HUES64 (cell line): Measurements from ENCODE around the gene LRBA.

Experiments
- H3K27ac ChIP-seq: 2 replicates; pipeline ENCODE4 v1.7.0; 2013; ENCODE audit warnings: low read depth, low read length, inconsistent platforms
- H3K27me3 ChIP-seq: 2 replicates; pipeline ENCODE4 v1.6.1; 2013; ENCODE audit warnings: mild to moderate bottlenecking, low read length; ENCODE audit not compliant: insufficient read depth
- H3K36me3 ChIP-seq: 2 replicates; pipeline ENCODE4 v1.6.1; 2013; ENCODE audit warnings: mild to moderate bottlenecking, low read length; ENCODE audit not compliant: insufficient read depth
- H3K4me1 ChIP-seq: 2 replicates; pipeline ENCODE4 v1.6.1; 2013; ENCODE audit warnings: mild to moderate bottlenecking, low read length, moderate library complexity; ENCODE audit not compliant: insufficient read depth
- H3K4me3 ChIP-seq: 2 replicates; pipeline ENCODE4 v1.5.1; 2013; ENCODE audit warnings: mild to moderate bottlenecking, low read length, moderate library complexity
- H3K9ac ChIP-seq: 2 replicates; pipeline ENCODE4 v1.6.1; 2013; ENCODE audit warnings: mild to moderate bottlenecking, low read depth, low read length
- H3K9me3 ChIP-seq: 2 replicates; pipeline ENCODE4 v1.6.1; 2013; ENCODE audit warnings: low read depth, low read length; ENCODE audit not compliant: insufficient read depth
- WGBS: fragments of 150-250, 120-280 bp; methylation state at CpG from one replicate; pipeline ENCODE4 v1.1.7; 2013; ENCODE audit warnings: missing lambda C conversion rate; 5-methylcytosine and 5-hydroxymethylcytosine counted together

The LRBA gene

GRCh38 chr4:150461957-150462356 lies 553.1 kb downstream of the LRBA start:
- Histone ChIP-seq H3K27ac (no peak overlapping the region), H3K9ac (no peak overlapping the region), H3K36me3 (no peaks in the 10 kb centered on the region; the same call in 1 of the 2 replicates), H3K27me3 (no peaks in the 10 kb centered on the region), H3K4me1 (no peaks in the 10 kb centered on the region), H3K4me3 (no peak overlapping the region), H3K9me3 (no peaks in the 10 kb centered on the region)
- WGBS: no CpG with 5 or more reads among the region's 1 CpG

- peaks cover 2% of the 10 kb centered on the region; the same call in 1 of the 2 replicates for H3K36me3 ChIP-seq
- H3K4me1 ChIP-seq: no peaks in the 10 kb centered on the region
- no peak overlapping the region for H3K27ac ChIP-seq
- no peaks in the 10 kb centered on the region for H3K27me3 ChIP-seq
- WGBS: 100% methylated on average over 1 of the region's 1 CpG
- H3K4me3 ChIP-seq: no peak overlapping the region
- no peak overlapping the region for H3K9ac ChIP-seq
- H3K9me3 ChIP-seq: no peaks in the 10 kb centered on the region
Observed at GRCh38 chr4:150457802-150458201, 557.3 kb downstream of the LRBA start.

- no peak overlapping the region for H3K27ac ChIP-seq
- no peak overlapping the region for H3K4me3 ChIP-seq
- no peak overlapping the region for H3K9ac ChIP-seq
- H3K27me3 ChIP-seq: no peaks in the 10 kb centered on the region
- no peaks in the 10 kb centered on the region for H3K4me1 ChIP-seq
- no peaks in the 10 kb centered on the region for H3K9me3 ChIP-seq
- WGBS: 98% methylated on average over 3 of the region's 3 CpGs
- peaks cover 2% of the 10 kb centered on the region; the same call in 1 of the 2 replicates for H3K36me3 ChIP-seq
Observed at GRCh38 chr4:150451883-150452282, 563.2 kb downstream of the LRBA start.

- Histone ChIP-seq H3K9me3 (no peaks in the 10 kb centered on the region), H3K27ac (no peak overlapping the region), H3K4me1 (no peaks in the 10 kb centered on the region), H3K9ac (no peak overlapping the region), H3K36me3 (no peaks in the 10 kb centered on the region), H3K27me3 (no peaks in the 10 kb centered on the region), H3K4me3 (no peak overlapping the region)
- WGBS: 91% methylated on average over 1 of the region's 1 CpG
Observed at GRCh38 chr4:150447356-150447755, 567.7 kb downstream of the LRBA start.

- WGBS: 100% methylated on average over 1 of the region's 3 CpGs
- Histone ChIP-seq H3K9me3 (no peaks in the 10 kb centered on the region), H3K9ac (no peak overlapping the region), H3K36me3 (no peaks in the 10 kb centered on the region), H3K27ac (no peak overlapping the region), H3K27me3 (no peaks in the 10 kb centered on the region), H3K4me1 (no peaks in the 10 kb centered on the region), H3K4me3 (no peak overlapping the region)
Observed at GRCh38 chr4:150439451-150439933, 575.6 kb downstream of the LRBA start.

GRCh38 chr4:150436598-150437370 lies 578.3 kb downstream of the LRBA start:
- H3K4me1 ChIP-seq: no peaks in the 10 kb centered on the region
- H3K36me3 ChIP-seq: no peaks in the 10 kb centered on the region
- H3K4me3 ChIP-seq: no peak overlapping the region
- no peaks in the 10 kb centered on the region for H3K27me3 ChIP-seq
- no peak overlapping the region for H3K9ac ChIP-seq
- H3K9me3 ChIP-seq: no peaks in the 10 kb centered on the region
- WGBS: 90% methylated on average over 2 of the region's 2 CpGs
- H3K27ac ChIP-seq: no peak overlapping the region

- Histone ChIP-seq H3K9ac (no peak overlapping the region), H3K27me3 (no peaks in the 10 kb centered on the region), H3K36me3 (no peaks in the 10 kb centered on the region), H3K4me1 (no peaks in the 10 kb centered on the region), H3K4me3 (no peak overlapping the region), H3K9me3 (no peaks in the 10 kb centered on the region), H3K27ac (no peak overlapping the region)
Observed at GRCh38 chr4:150431221-150431620, 583.9 kb downstream of the LRBA start.

GRCh38 chr4:150425161-150425560 lies 589.9 kb downstream of the LRBA start:
- WGBS: no CpG with 5 or more reads among the region's 1 CpG
- no peaks in the 10 kb centered on the region for H3K36me3 ChIP-seq
- no peak overlapping the region for H3K27ac ChIP-seq
- no peaks in the 10 kb centered on the region for H3K27me3 ChIP-seq
- H3K9me3 ChIP-seq: no peaks in the 10 kb centered on the region
- no peaks in the 10 kb centered on the region for H3K4me1 ChIP-seq
- H3K4me3 ChIP-seq: no peak overlapping the region
- no peak overlapping the region for H3K9ac ChIP-seq

GRCh38 chr4:150423503-150423902 lies 591.6 kb downstream of the LRBA start:
- H3K27ac ChIP-seq: no peak overlapping the region
- H3K27me3 ChIP-seq: no peaks in the 10 kb centered on the region
- H3K9me3 ChIP-seq: no peaks in the 10 kb centered on the region
- 93% methylated on average over 10 of the region's 12 CpGs for whole genome bisulfite sequencing
- H3K36me3 ChIP-seq: no peaks in the 10 kb centered on the region
- no peak overlapping the region for H3K9ac ChIP-seq
- H3K4me1 ChIP-seq: no peaks in the 10 kb centered on the region
- H3K4me3 ChIP-seq: no peak overlapping the region

- 86% methylated on average over 13 of the region's 13 CpGs for WGBS
- Histone ChIP-seq H3K4me1 (no peaks in the 10 kb centered on the region), H3K9ac (no peak overlapping the region), H3K27me3 (no peaks in the 10 kb centered on the region), H3K9me3 (no peaks in the 10 kb centered on the region), H3K36me3 (no peaks in the 10 kb centered on the region), H3K27ac (no peak overlapping the region), H3K4me3 (no peak overlapping the region)
Observed at GRCh38 chr4:150423074-150423473, 592.0 kb downstream of the LRBA start.

GRCh38 chr4:150421612-150422011 lies 593.5 kb downstream of the LRBA start:
- Histone ChIP-seq H3K9ac (no peak overlapping the region), H3K27ac (no peak overlapping the region), H3K9me3 (no peaks in the 10 kb centered on the region), H3K4me3 (no peak overlapping the region), H3K4me1 (no peaks in the 10 kb centered on the region), H3K27me3 (no peaks in the 10 kb centered on the region), H3K36me3 (no peaks in the 10 kb centered on the region)
- 73% methylated on average over 1 of the region's 1 CpG for WGBS

GRCh38 chr4:150419939-150420338 lies 595.1 kb downstream of the LRBA start:
- 95% methylated on average over 4 of the region's 4 CpGs for WGBS
- no peaks in the 10 kb centered on the region for H3K9me3 ChIP-seq
- H3K4me1 ChIP-seq: no peaks in the 10 kb centered on the region
- no peak overlapping the region for H3K27ac ChIP-seq
- H3K36me3 ChIP-seq: no peaks in the 10 kb centered on the region
- H3K9ac ChIP-seq: no peak overlapping the region
- H3K4me3 ChIP-seq: no peak overlapping the region
- H3K27me3 ChIP-seq: no peaks in the 10 kb centered on the region
